VCaP (cell line): ENCODE measurements around the gene HOXC5.
A peak's percentile ranks its signal among the peaks of the same experiment; 100 is the strongest.

Experiments used
- H3K27ac ChIP-seq: fragments of 450-650 bp; 2 replicates; pipeline ENCODE4 v1.5.1; 2017
- TF ChIP-seq, protein P1 (sequence below): fragments of 450-650 bp; conservative IDR thresholded peaks from 2 replicates; pipeline ENCODE4 v1.5.1; 2017; ENCODE audit warnings: mild to moderate bottlenecking, moderate library complexity

Gene HOXC5

DNA sequence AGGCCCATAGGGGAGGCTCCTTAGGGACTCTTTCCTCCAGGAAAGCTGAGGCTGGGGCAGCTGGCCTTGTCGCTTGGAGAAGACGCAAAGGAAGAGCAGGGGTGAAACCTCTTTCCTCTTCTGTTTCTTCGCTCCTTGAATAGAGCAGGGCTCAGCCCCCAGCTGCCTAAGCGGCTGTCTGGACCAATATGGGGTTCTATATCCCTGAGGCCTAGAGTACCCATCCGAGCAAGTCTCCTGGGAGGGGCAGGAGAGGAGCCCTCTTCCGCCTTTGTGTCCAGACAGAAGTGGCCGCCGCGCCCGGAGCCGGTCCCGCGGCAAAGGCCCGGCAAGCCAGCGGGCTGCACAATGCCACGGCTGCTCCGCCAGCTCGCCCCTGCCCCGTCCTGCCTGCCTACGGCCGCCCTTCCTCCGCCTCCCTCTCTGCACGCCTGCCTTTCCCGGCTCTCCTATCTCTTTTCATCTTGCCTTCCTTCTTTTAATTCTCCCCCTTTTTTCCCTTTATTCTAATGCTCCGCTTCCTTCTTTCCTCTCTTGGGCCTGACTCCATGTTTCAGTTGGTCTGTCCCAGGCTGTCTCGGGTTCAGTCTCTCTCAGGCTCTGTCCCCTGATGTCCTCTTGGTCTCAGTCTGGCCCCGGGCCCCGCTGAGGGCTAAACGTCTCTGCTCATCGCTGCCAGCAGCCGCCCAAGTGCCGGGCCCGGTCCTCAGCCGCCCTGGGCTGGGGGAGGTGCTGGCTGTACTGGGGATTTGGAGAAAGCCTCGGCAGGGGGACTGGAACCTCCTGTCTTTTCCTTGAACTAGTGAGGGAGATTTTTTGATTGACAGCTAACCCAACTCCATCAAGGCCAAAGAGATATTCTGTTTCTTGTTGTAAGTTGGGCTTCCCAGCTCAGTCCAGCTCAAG lies 35.4 kb upstream of the HOXC5 start:
- H3K27ac ChIP-seq = no peak overlapping the region

DNA sequence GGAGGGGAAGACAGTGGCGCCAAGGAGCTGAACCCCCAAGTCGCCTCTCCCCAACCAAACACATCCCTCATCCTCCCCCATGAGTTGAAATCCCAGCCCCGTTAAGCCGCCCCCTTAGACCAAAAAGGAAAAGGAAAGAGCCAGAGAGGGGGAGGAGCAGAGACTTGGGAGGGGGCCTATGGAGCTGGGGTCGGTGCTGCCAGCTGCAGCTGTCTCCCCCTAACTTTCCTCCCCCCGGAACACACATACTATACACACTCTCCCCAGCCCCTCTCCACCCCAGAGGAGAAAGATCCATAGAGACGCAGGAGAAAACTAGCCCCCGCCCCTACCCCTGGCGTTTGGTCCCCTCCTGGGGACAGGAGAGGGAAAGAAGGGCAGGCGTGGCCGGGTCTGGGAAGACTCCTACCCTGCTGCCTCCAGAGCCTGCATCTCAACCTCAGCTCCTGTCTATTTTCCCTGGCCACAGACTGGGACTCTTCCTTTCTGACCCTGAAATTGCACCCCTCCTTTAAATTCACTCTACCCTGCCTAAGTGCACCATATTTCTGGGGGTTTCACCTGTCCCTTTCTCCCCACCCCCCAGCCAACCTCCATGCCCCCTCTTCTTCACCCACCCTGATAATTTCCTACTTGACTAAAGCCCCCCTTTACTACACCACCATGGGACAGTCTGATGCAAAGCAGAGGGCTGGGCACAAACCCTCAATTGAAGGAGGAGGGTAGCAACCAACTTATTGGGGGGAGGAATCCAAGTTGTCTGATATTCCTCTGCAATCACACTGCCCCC lies 34.5 kb upstream of the HOXC5 start:
- H3K27ac ChIP-seq = peak overlapping the region; percentile 94

More for the DNA sequence above, 35.4 kb upstream of the HOXC5 start:
- TF ChIP-seq, protein P1, sequence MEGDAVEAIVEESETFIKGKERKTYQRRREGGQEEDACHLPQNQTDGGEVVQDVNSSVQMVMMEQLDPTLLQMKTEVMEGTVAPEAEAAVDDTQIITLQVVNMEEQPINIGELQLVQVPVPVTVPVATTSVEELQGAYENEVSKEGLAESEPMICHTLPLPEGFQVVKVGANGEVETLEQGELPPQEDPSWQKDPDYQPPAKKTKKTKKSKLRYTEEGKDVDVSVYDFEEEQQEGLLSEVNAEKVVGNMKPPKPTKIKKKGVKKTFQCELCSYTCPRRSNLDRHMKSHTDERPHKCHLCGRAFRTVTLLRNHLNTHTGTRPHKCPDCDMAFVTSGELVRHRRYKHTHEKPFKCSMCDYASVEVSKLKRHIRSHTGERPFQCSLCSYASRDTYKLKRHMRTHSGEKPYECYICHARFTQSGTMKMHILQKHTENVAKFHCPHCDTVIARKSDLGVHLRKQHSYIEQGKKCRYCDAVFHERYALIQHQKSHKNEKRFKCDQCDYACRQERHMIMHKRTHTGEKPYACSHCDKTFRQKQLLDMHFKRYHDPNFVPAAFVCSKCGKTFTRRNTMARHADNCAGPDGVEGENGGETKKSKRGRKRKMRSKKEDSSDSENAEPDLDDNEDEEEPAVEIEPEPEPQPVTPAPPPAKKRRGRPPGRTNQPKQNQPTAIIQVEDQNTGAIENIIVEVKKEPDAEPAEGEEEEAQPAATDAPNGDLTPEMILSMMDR = no peak

DNA sequence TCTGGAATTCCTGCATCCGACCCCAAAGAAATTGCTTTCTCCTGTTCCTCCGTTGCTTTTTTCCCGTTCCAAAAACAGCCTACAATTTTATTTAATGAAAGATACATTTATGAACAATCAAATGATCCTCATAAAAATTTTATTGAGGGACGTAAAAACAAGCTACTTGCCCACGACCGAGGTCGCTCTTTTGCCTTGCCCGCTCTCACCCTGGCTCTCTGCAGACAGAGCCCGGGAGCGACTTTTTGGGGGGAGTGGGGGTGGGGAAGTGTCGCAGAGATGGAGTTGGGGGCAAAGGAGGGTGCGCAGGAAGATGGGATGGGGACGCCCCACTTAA lies 34.0 kb upstream of the HOXC5 start:
- H3K27ac ChIP-seq = peak overlapping the region; percentile 94
- TF ChIP-seq, protein P1 = no peak

More for the DNA sequence above, 34.5 kb upstream of the HOXC5 start:
- TF ChIP-seq, protein P1 = no peak

DNA sequence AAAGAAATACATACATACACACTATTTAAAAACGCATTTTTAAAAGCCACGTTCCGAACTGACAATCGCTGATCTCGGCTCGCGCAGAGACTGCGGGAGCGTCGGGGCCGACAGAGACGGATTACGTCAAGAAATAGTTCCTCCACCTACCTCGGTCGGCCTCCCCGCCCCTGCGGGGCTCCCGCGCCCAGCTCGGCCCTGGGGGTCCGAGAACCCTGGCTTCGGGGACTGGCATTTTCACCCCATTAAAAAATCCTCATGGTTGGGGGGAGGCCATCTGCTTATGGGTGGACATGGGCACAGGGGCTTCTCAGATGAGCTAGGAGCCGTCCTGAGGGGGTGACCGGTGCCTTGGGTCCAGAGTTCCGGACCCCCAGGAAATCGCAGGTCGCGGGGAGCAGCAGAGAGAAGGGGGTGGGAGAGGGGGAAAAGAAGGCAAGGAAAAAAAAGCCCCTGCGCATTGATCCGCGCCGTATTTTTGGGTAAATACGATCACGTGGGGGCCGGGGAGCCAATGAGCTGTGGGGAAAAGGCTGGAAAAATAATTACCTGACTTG lies 33.2 kb upstream of the HOXC5 start:
- H3K27ac ChIP-seq = peak overlapping the region; percentile 94
- TF ChIP-seq, protein P1 = no peak

DNA sequence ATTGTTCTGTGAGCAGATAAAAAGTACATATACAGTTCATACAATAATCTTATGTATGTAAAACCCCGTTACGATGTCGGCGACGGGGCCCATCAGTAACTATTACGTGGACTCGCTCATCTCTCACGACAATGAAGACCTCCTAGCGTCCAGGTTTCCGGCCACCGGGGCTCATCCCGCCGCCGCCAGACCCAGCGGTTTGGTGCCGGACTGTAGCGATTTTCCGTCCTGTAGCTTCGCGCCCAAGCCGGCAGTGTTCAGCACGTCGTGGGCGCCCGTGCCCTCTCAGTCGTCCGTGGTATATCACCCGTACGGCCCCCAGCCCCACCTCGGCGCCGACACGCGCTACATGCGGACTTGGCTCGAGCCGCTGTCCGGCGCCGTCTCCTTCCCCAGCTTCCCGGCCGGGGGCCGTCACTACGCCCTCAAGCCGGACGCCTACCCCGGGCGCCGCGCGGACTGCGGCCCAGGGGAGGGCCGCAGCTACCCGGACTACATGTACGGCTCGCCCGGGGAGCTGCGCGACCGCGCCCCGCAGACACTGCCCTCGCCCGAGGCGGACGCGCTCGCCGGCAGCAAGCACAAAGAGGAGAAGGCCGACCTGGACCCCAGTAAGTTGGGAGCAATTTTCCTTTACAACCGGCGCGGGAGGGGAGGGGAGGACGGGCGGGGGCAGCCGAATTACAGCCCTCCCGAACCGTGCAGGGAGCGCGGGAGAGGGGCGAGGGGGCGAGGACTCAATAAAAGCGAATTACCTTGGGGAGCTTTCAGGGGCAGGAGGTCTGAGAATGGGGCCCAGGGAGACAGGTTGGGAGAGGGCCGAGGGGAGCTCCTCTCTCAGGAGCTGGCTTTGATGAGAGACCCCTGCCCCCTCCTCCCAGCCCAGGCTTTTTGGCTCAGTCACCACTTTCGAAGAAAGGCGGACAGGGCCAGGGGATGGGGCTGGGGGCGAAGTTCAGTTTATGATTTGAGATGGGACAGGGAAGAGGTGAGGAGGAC lies 32.4 kb upstream of the HOXC5 start, which contains the start of gene HOXC9:
HOXC9 (plus strand) TSS at position 46 of the 999 bp plus-strand sequence; CDS start at position 74, 28 bp downstream.
- TF ChIP-seq, protein P1 = no peak
- H3K27ac ChIP-seq = peak within 1 kb of the TSS; percentile 94

DNA sequence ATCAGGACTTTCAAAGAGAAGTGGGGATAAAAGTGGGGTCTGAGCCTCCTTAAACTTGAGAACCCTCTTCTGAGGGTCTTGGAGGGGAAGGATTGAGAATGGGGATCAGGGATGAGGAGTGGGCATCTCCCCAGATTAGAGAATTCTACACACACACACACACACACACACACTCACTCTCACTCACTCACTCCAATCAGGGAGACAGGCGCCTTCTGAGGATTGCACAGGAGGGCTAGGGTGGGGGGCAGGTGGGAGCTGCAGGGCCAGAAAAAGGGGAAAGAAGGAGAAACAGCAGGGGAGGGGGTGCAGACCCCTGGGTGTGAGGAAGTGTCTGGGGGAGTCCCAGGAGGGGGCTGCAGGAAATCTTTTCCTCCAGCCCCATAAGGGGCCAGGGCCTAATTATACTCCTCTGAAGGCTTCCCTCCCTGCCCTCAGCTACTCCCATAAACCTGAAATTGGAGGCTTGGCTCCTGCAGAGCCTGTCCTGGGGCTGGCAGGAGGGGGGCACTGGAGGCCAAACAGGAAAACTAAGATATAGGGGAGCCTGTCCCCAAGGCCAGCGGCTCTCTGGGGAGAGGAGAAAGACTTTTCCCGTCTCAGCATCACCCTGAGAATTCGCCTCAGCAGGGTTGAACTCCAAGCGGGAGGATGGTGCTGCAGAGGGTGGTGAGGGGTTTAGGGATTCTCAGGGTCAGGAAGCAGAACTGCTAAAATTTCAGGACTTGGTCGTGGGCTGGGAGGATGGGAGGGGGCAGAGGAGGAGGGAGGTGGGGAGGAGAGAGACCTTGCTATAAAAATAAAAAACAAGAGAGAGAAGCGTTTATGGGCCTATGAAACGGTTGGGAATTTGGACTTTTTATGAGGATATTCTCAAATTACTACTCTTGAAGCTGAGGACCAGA lies 31.3 kb upstream of the HOXC5 start:
- TF ChIP-seq, protein P1 = no peak
- no peak overlapping the region for H3K27ac ChIP-seq
